ENCODE results near the gene ADRA2B.

- no peak for TF ChIP-seq CTCF (IDR thresholded peaks at IDR 0.05)
- TF ChIP-seq POLR2A (IDR thresholded peaks at IDR 0.05) = no peak
Measured at GRCh38 chr2:96151595-96152303, 35.4 kb upstream of the ADRA2B start.

Measured in lower leg skin (tissue), 3 donors.